Kidney capillary endothelial cell (primary cell): ENCODE data around the gene MED26.

Experiments
- DNase-seq: peaks from one replicate; pipeline ENCODE4 v3.0.0-alpha.2; 2018; ENCODE audit warnings: low spot score

Gene MED26

DNA sequence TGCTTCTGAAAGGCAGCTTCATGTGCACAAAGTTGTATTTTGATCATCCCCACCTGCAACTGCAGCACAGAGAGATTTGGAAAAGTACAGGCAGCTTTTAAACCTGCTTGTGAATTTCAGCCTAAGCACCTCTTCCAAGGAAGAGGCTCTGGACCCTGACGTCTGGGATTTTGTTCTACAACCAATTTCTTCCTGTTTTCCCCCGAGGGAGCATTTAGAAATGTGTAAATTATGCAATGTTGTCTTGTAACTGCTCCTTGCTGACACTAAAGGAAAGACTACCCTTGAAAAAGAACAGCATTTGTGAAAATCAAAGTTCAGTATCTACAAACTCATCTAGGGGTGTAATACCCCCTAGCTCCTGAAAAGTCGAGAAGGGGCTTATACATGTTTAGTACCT, 15.4 kb downstream of the MED26 start:
- no peak for DNase-seq

DNA sequence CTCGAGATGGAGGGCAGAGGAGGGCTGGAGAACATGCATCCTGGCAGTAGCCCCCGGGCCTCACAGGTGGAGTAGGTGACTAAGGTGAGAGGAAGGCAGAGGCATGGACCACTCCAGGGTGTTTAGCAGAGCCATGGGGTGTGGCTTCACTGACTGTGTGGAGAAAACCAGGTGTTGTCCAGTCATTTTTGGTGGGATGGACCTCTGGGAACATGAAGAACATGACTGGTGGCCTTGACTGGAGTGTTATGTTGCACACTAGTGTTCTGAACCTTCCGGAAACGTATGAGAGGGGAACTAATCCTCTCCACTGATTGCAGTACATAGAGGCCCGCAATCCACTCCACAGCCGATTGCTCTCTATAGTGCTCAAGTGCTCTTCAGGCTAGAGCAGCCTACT, 16.9 kb downstream of the MED26 start:
- DNase-seq = no peak

DNA sequence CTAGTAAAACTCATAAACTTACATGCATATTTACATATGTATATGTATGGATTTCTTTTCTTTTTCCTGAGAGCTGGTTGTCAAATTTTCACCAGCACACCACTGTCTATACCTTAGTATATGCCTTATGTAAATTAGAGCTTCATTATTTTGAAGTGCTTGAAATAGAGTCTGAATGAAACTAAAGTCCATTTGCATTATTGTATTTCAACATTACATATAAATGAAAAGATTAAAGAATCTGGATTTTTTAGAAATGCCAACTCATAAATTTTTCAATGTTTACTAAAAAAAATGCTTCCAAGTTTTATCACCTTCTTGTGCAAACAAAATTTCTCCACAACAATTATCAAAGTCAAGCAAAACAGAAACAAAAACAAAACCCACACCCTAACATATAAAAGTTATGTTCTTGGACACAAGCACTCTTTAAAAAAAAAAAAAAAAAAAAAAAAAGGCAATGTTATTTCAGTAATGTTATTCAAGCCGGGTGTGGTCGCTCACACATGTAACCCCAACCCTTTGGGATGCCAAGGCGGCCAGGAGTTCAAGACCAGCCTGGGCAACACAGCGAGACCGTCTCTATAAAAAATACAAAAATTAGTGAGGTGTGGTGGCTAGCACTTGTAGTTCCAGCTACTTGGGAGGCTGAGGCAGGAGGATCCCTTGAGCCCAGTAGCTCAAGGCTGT, 18.3 kb downstream of the MED26 start:
- DNase-seq = no peak

DNA sequence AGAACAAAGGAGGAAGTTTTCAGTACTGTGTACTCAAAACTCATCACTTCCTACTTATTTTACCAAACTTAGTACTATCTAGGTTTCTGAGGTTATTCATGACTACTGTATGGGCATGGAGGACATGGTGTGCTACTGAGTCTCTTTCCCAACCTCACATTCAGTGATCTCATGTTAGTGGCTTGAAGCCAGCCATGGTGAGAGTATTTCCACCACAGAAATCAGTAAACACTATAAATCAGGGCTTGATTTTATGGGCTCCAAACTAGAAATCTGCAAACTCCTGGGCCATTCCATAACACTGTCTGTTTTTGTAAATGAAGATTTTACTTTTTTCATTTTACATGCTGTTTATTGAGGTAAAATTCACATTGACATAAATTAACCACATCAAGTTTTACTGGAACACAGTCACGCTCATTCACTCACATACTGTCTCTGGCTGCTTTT, 19.7 kb downstream of the MED26 start:
- no peak for DNase-seq

DNA sequence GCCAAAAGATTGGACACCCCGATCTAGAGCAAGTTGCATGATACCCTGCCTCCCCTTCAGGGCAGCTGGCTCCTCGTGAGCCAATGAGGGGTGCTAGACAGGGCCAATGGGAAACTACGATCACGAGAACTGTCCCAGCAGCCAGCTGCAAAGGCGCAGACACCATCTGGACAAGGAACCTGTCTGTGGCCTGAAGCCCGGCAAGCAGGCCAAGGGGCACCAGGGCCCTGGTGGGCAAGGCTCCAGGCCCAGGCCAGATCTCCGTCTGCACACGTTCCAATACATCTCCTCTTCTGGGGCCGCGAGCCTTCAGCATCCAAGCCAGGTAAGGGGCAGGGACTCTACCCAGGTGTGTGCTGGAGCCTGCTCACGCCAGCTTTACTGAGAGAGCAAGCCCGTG, 20.2 kb downstream of the MED26 start:
- no peak for DNase-seq

DNA sequence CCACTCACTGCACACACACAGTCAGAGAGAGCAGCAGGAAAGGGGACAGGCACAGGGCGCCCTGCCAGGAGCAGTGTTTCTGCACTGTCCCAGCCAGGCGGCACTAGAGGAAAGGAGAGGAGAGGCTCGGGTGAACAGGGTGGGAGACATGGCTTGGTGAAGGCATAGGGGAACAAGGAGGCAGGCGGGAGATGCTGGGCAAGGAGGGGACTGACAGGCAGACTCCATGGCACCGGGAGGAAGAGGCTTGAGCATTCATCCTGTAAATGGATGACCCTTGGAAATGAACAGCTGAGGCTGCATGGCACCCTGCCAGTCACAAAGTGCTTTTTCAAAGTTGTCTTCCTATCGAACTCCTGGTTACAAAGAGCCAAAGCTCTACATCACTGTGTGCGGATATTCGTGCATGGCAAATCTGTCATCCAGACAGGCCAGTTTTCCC, 22.4 kb downstream of the MED26 start:
- no peak for DNase-seq

DNA sequence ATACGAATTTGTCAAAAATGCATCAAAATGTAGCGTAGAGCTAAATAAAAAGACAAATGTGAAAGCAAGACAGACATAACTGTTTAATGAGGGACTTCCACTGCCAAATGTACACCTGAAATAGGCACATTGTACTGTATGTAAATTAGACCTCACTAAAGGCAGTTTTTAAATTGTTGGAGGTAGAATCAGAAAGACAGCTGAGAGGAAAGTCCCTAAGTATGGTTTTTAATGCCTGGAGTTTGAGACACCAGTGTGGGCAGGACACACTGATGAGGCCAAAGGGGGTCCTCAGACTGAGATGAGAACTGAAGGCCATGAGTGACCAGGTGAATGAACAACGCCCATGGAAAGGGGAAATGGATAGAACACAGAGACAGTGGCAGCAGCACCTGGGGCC, 22.9 kb downstream of the MED26 start:
- no peak for DNase-seq

DNA sequence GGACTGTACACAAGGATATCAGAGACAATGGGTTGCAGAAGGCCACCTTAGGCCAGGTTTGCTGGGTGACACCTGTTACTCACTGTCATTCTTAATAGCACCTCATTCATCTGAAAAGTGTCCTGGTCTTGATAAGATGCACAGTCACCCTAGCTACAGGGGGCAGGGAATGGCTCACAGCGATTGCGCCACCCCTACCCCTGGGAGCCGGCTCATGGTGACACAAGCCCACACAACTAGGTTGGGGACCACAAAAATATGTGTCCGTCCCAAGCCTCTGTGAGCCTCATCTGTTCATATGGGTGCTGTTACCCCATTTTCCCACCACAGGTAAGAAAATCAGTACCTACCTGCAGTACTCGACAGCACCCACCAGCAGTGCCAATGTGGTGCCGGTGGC, 23.4 kb downstream of the MED26 start:
- no peak for DNase-seq

DNA sequence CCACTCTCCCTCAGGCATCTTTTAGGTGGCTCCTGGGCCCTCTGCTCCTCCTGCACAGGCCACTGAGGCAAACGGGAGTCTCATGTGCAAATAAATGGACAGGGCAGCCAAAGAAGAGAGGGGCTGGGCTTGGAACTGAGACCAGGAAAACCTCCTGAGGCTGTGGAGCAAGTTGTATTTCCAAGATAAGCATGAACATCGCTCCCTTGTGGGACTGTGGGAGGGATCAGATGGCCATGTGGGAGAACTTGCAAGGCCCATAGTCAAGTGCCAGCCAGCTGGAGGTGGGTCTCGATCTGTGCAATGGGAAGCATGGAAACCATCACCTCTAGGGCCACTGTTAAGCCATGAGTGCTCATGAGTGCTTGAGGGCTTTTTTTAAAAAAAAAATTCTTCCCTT, 24.9 kb downstream of the MED26 start:
- no peak for DNase-seq

DNA sequence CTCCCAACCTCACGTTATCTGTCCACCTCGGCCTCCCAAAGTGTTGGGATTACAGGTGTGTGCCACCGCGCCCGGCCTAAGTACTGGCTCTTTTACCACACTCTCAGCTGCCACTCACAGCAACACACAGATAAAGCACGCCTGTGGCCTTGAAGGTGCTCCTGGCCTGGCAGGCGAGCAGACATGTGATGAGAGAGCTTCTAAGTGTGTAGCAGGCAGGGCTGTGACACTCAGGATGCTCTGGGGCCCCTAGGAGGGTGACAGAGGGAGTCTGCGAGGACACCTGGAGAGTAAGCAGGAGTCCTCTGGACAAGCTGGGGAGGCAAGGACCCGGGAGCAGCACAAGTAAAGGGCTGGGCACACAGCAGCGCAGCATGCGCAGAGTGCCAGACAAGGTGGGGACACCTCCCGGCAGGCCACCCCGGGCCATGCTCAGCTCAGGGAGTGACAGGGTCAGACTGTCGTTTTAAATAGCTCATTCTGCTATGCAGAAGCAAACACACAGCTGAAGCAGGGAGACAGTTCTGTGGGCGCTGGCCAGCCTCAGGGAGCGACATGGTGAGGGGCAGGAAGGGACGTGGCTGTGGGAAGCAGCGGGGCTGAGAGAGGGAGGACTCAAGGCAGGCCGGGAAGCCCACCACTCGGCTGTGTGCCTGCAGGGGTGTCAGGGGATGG, 26.5 kb downstream of the MED26 start:
- DNase-seq = no peak

DNA sequence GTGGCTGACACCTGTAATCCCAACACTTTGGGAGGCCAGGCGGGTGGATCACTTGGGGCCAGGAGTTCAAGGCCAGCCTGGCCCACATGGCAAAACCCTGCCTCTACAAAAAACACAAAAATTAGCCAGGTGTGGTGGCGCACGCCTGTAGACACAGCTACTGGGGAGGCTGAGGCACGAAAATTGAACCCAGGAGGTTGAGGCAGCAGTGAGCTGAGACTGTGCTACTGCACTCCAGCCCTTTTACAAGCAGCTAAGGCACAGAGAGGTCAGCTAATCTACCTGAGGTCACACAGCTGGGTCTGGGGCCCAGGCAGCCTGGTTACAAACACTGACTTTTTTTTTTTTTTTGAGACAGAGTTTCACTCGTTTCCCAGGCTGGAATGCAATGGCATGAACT, 27.2 kb downstream of the MED26 start:
- no peak for DNase-seq

DNA sequence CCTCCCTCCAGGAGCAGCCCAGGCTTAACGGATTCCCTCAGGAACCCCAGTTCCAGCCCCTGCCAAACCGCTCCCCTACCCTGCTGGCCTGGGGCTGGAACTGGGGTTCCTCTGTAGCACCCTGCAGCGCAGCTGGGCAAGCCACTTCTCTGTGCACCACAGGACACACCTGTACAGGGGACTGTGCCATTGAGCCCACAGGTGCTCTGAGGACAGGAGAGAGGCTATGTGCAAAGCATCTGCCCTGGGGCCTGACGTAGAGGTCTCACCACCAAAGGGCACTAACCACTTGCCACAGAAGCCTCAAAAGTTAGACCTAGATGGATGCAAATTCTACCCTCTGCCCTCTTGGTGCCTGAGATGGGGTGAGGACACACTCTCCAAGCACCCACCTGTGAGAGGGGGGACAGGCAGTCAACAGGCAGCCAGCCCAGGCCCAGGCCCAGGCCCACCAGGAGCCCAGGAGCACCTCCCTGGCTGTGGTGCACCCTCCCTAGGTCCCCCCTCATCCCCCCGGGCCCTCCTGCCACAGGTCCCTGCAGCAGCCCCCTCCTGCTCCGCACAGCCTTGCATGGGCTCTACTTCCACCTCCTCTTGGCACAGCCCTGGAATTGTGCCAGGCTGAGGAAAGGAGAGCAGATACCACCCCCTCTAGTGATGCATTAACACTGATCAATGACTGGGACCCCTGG, 28.2 kb downstream of the MED26 start:
- no peak for DNase-seq

DNA sequence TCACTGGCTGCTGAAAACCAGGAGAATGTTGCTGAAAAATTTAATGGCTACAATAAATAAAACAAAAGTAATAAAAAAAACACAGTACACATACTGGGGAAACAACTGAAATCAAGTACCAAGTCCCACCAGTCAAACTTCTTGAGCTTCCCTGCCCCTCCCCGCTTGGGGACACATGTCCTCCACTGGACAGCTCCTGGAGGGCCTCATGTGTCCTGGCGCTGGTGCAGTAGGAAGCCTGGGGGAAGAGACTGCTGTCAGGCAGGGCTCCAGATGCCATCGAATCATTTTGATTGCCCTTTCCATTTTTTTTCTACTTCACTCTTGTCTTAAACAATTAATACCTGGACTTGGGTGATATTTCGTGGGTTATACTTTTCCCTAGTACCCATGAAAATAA, 29.2 kb downstream of the MED26 start:
- no peak for DNase-seq

DNA sequence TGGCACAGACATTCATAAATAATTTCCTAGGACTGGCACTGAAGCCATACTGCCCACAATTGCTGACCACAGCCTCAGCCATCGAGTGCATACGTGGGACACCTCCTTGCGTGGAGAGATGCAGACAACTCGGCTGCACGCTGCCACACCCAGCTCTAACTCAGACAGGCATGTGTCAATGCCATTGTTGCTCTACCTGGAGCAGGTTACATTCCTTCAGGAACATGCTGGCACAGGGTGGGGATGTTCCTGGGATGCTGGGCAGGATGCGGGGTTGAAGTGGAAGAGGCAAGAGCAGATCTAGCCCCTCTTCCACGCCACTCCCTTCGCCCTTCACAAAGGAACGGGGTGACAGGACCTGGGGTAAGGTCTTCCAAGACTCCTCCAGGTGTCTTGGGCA, 31.6 kb downstream of the MED26 start:
- no peak for DNase-seq

DNA sequence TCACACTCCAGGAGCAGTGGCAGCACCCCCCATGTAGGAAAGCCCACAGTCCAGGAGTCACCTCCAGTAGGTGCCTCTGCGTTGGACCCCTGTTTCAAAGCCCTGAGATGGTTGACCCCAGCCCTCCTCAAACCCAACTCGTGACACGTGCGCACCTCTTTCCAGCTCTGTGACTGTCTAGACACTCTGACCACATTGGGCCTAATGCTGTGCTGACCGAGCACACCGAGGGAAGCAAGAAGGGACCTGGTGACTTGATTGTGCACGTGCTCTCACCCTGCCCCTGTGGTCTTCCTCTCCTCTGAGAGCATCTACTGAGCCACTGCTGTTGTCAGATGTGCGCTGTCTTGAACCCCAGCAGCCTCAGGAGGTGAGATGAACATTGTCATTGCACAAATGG, 32.9 kb downstream of the MED26 start:
- DNase-seq = no peak

DNA sequence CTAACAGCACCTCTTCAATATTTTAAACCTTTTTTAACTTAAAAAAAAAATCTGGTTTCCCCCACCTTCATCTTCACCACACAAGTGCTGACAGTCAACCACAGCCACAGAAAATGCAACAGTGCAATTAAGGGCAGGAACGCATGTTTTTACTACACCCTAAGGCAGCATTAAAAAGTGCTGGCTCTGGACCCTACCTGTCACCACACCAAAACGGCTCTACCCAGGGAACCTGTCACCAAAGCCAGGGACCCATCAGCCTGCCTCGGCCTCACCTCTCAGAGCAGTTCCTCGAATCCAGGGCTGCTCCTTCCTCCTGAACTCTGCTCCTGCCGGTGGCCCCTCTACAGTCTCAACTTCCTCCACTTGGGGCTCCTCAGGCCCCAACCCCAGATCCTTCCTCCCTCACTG, 33.3 kb downstream of the MED26 start:
- no peak for DNase-seq

DNA sequence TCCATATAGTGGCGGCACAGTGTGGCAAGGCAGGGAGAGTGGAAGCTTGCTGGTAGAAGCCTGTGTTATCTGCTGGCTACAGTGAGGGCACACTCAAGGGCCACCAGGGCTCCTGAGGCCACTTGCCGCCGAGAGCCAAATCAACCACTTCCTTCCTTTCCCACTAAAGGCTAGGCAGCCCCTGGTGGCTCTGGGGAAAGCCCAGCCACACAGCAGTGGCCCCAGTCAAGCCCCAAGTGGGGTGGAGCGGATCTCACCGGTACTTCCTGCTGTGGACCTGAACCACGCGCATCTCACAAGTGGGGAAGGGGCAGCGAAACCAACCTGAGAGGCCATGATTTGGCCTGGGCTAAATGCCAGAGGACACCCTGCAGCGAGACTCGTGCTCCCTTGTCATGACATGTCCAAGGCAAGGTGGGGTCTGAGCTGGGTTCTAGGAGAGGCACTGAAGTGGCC, 33.8 kb downstream of the MED26 start:
- no peak for DNase-seq

DNA sequence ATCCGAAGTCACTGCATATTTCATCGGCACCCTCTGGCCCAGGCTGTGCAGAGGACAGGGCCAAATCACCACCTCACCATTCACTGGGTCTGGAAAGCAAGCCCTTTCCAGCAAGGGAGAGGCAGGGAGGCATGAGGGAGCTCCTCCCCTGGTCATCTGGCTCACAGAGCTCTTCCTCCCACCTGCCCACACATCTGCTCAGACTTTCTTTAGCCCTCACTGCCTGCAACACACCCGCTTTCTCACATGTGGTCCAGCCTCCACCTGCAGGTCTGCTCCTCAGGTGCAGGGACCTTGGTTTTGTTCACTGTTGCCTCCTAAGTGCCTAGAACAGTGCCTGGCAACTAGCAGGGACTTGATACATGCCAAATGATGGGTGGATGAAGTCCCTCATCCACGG, 34.8 kb downstream of the MED26 start:
- DNase-seq = no peak

DNA sequence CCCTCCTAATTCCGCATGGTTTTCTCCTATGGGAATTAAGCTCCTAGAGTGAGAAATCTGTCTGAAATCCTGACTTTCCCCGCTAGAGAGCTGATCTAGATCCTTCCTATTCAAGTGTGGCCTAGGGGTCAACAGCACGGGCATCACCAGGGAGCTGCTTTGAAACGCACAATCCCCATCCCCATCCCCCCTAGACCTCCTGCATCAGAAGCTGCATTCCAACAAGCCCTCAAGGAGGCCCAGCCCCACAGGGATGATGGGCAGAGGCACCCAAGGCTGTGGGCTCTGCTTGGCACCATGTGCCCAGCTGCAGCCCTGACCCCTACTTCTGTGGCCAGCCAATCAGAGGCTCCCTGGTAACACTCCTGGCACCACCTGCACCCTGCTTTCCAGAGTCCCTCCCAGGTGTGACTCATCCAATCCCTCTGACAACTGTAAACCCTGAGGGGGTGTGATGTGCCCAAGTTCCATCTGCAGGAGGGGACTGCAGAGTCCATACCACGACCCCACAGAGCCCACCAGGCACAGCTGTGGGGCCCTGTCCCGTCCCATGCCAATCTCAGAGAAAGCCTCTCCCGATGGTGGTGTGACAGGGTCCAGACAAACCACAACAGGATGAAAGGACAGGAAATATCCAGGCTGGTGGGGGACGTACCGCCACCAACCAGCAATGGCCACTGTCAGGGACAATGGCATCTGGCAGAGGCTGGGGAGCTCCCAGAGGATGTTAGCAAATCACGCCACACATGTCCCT, 36.0 kb downstream of the MED26 start:
- peak; percentile 25 for DNase-seq

DNA sequence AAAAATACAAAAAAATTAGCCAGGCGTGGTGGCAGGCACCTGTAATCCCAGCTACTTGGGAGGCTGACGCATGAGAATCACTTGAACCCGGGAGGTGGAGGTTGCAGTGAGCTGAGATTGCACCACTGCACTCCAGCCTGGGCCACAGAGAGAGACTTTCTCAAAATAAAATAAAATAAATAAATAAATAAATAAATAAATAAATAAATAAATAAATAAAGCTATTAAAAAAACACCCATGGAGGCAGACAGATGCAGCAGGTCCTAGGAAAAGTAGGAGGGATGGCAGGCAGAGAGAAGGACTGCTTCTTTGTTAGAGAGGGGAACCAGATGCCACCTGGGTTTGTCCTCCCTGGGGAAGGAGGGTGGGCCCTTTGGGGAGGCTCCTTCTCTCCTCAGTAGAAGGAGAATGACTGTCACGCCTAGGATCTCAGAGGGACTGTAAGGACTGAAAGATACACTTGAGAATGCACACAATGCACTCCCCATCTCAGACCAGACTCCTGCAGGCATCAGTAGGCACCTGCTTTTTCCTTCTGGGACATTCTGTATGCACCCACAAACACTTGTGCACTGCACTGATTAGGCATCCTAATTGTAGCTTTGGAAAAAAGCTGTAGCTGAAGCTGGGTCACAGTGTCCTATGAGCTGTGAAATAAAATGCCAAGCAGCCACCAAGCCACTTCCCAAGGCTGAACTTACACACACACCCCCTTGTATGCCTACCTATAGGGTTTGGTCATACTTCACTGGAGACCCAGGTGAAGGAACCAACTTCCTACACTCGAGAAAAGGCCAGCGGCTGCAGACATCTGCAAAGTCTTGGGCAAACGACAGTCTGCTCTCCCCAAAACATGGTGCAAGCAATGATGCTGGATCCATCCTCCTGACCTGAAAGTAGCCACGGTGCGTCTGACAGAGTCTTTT, 36.9 kb downstream of the MED26 start:
- DNase-seq = no peak

DNA sequence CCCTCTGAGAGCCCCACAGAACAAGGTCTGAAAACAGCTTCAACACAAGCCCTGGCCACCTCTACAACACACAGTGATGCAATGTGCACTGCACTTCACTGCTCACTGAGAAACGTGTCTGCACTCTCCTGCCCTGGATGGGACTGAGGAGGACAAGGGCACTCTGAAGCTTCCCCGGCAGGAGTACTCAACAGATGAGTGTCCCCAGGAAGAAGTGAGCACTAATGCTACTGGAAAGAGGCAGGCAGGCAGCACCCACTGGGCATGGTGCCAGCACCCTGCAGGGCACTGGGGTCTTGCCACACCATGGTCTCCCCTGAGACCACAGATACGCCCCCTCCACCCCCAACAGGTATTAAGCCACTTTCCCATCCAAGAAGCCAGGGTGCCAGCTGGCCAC, 38.1 kb downstream of the MED26 start:
- DNase-seq = no peak
